Fibroblast of skin of left quadriceps (primary cell): Measurements from ENCODE around the gene EPHB6.

Experiments
- DNase-seq, 2 experiments: peaks; one replicate each; pipeline ENCODE4 v3.0.0-alpha.2; 2013; ENCODE audit warnings: low read depth in 2 of 2

Gene EPHB6

GRCh38 chr7:142896151-142896550, 41.3 kb downstream of the EPHB6 start:
- no peak for DNase-seq

GRCh38 chr7:142896741-142897379, 42.0 kb downstream of the EPHB6 start:
- DNase-seq: no peak

GRCh38 chr7:142897691-142898090, 42.8 kb downstream of the EPHB6 start:
- DNase-seq: no peak

GRCh38 chr7:142898377-142899170, 43.7 kb downstream of the EPHB6 start:
- no peak for DNase-seq

GRCh38 chr7:142899661-142900060, 44.8 kb downstream of the EPHB6 start:
- DNase-seq: no peak

- no peak for DNase-seq
Observed at GRCh38 chr7:142901426-142902259, 46.8 kb downstream of the EPHB6 start.

GRCh38 chr7:142904128-142904527, 49.3 kb downstream of the EPHB6 start:
- no peak for DNase-seq

- DNase-seq: no peak
Observed at GRCh38 chr7:142905759-142906158, 50.9 kb downstream of the EPHB6 start.

- no peak for DNase-seq
Observed at GRCh38 chr7:142906643-142907042, 51.8 kb downstream of the EPHB6 start.

GRCh38 chr7:142908290-142908689, 53.4 kb downstream of the EPHB6 start:
- DNase-seq: no peak

- DNase-seq: no peak
Observed at GRCh38 chr7:142908921-142909890, 54.3 kb downstream of the EPHB6 start.

GRCh38 chr7:142910031-142910433, 55.2 kb downstream of the EPHB6 start:
- DNase-seq: no peak

GRCh38 chr7:142910481-142910880, 55.6 kb downstream of the EPHB6 start:
- no peak for DNase-seq

GRCh38 chr7:142913051-142913450, 58.2 kb downstream of the EPHB6 start:
- no peak for DNase-seq

- no peak for DNase-seq
Observed at GRCh38 chr7:142913566-142913965, 58.7 kb downstream of the EPHB6 start.

GRCh38 chr7:142914121-142914520, 59.2 kb downstream of the EPHB6 start:
- DNase-seq: no peak

GRCh38 chr7:142915315-142915714, 60.4 kb downstream of the EPHB6 start:
- no peak for DNase-seq

- no peak for DNase-seq
Observed at GRCh38 chr7:142916508-142916907, 61.6 kb downstream of the EPHB6 start.

GRCh38 chr7:142917447-142917846, 62.6 kb downstream of the EPHB6 start:
- DNase-seq: no peak

GRCh38 chr7:142918901-142919300, 64.0 kb downstream of the EPHB6 start:
- DNase-seq: no peak

- DNase-seq: no peak
Observed at GRCh38 chr7:142919656-142920055, 64.8 kb downstream of the EPHB6 start.
